ENCODE data around the gene CDIPT.
"Not testable (repeated sequence)": the region's sequence is repeated elsewhere in the genome, so short reads cannot be mapped to it uniquely, and the experiment has no call there.

The CDIPT gene

DNA sequence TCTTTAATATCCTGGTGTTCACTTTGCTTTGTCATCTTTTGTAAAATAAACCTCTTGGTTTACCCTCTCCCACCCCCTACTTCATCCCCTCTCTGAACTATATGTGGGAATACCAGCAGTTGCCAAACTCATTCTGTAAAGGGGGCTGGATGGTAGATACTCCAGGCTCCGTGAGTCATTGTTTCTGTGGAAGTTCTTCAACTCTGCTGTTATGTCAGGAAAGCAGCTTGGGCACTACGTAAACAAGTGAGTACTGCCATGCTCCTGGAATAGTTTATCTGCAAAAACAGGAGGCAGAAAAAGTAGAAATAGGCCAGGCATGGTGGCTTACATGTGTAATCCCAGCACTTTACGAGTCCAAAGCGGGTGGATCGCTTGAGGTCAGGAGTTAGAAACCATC, 25.2 kb downstream of the CDIPT start:
- H3K36me3 ChIP-seq (ENCODE audit: insufficient read depth) = no peaks in the 10 kb centered on the region
- no peaks in the 10 kb centered on the region for H4K20me1 ChIP-seq (ENCODE audit: insufficient read depth)
- no peaks in the 10 kb centered on the region for H3K4me1 ChIP-seq (ENCODE audit: low read depth, poor library complexity, severe bottlenecking)
- TF ChIP-seq, protein P1, sequence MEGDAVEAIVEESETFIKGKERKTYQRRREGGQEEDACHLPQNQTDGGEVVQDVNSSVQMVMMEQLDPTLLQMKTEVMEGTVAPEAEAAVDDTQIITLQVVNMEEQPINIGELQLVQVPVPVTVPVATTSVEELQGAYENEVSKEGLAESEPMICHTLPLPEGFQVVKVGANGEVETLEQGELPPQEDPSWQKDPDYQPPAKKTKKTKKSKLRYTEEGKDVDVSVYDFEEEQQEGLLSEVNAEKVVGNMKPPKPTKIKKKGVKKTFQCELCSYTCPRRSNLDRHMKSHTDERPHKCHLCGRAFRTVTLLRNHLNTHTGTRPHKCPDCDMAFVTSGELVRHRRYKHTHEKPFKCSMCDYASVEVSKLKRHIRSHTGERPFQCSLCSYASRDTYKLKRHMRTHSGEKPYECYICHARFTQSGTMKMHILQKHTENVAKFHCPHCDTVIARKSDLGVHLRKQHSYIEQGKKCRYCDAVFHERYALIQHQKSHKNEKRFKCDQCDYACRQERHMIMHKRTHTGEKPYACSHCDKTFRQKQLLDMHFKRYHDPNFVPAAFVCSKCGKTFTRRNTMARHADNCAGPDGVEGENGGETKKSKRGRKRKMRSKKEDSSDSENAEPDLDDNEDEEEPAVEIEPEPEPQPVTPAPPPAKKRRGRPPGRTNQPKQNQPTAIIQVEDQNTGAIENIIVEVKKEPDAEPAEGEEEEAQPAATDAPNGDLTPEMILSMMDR (conservative IDR thresholded peaks at IDR 0.05; ENCODE audit: low read depth, low read length) = no peak
- no peak overlapping the region for H2AFZ ChIP-seq (ENCODE audit: low read depth)
- no peak overlapping the region for H3K9ac ChIP-seq
- no peaks in the 10 kb centered on the region for H3K27me3 ChIP-seq (ENCODE audit: insufficient read depth, low read depth)
- no peak overlapping the region for H3K27ac ChIP-seq
- H3K4me2 ChIP-seq = no peak overlapping the region
- no peak overlapping the region for H3K4me3 ChIP-seq (IDR thresholded peaks at IDR 0.05; ENCODE audit: insufficient read depth, low read depth, low read length)
- H3K79me2 ChIP-seq (ENCODE audit: insufficient read depth, low read depth) = no peaks in the 10 kb centered on the region

DNA sequence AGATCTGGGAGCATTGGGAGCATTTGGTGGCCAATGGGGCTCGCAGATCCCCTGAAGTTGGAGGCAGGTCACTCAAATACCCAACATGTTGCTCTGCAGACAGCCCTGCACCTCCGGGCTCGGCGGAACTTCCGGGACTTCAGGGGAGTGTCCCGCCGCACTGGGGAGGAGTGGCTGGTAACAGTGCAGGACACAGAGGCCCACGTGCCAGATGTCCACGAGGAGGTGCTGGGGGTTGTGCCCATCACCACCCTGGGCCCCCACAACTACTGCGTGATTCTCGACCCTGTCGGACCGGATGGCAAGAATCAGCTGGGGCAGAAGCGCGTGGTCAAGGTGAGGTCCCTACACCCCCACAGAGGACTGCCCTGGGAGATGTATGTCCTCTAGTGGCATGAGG, 26.4 kb downstream of the CDIPT start:
- Histone ChIP-seq H3K79me2 (ENCODE audit: insufficient read depth, low read depth) (no peaks in the 10 kb centered on the region), H3K9ac (no peak overlapping the region), H3K4me1 (ENCODE audit: low read depth, poor library complexity, severe bottlenecking) (no peaks in the 10 kb centered on the region), H4K20me1 (ENCODE audit: insufficient read depth) (no peaks in the 10 kb centered on the region), H3K4me2 (no peak overlapping the region), H3K27me3 (ENCODE audit: insufficient read depth, low read depth) (no peaks in the 10 kb centered on the region), H2AFZ (ENCODE audit: low read depth) (no peak overlapping the region), H3K36me3 (ENCODE audit: insufficient read depth) (no peaks in the 10 kb centered on the region), H3K4me3 (IDR thresholded peaks at IDR 0.05; ENCODE audit: insufficient read depth, low read depth, low read length) (no peak overlapping the region), H3K27ac (no peak overlapping the region)
- TF ChIP-seq, protein P1 (conservative IDR thresholded peaks at IDR 0.05; ENCODE audit: low read depth, low read length) = no peak

DNA sequence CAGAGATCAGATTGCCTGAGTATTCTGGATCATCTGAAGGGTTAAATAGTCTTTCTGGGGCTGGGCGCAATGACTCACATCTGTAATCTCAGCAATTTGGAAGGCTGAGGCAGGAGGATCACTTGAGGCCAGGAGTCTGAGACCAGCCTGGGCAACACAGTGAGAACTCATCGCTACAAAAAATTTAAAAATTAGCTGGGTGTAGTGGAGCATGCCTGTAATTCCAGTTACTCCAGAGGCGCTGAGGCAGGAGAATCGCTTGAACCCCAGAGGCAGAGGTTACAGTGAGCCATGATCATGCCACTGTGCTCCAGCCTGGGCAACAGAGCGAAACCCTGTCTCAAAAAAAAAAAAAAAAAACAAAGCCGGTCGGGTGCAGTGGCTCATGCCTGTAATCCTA, 27.1 kb downstream of the CDIPT start:
- TF ChIP-seq, protein P1 (conservative IDR thresholded peaks at IDR 0.05; ENCODE audit: low read depth, low read length) = no peak
- H3K9ac ChIP-seq = no peak overlapping the region
- no peaks in the 10 kb centered on the region for H3K36me3 ChIP-seq (ENCODE audit: insufficient read depth)
- H3K27ac ChIP-seq = no peak overlapping the region
- H3K4me3 ChIP-seq (IDR thresholded peaks at IDR 0.05; ENCODE audit: insufficient read depth, low read depth, low read length) = no peak overlapping the region
- H3K79me2 ChIP-seq (ENCODE audit: insufficient read depth, low read depth) = no peaks in the 10 kb centered on the region
- no peaks in the 10 kb centered on the region for H4K20me1 ChIP-seq (ENCODE audit: insufficient read depth)
- no peaks in the 10 kb centered on the region for H3K27me3 ChIP-seq (ENCODE audit: insufficient read depth, low read depth)
- H3K4me1 ChIP-seq (ENCODE audit: low read depth, poor library complexity, severe bottlenecking) = no peaks in the 10 kb centered on the region
- no peak overlapping the region for H2AFZ ChIP-seq (ENCODE audit: low read depth)
- no peak overlapping the region for H3K4me2 ChIP-seq

GRCh38 chr16:29834079-29834478, 28.9 kb downstream of the CDIPT start:
- TF ChIP-seq, protein P1 (conservative IDR thresholded peaks at IDR 0.05; ENCODE audit: low read depth, low read length) = no peak
- Histone ChIP-seq H2AFZ (ENCODE audit: low read depth) (no peak overlapping the region), H3K27me3 (ENCODE audit: insufficient read depth, low read depth) (no peaks in the 10 kb centered on the region), H4K20me1 (ENCODE audit: insufficient read depth) (no peaks in the 10 kb centered on the region), H3K27ac (no peak overlapping the region), H3K9ac (no peak overlapping the region), H3K4me1 (ENCODE audit: low read depth, poor library complexity, severe bottlenecking) (no peaks in the 10 kb centered on the region), H3K4me3 (IDR thresholded peaks at IDR 0.05; ENCODE audit: insufficient read depth, low read depth, low read length) (no peak overlapping the region), H3K4me2 (no peak overlapping the region), H3K36me3 (ENCODE audit: insufficient read depth) (no peaks in the 10 kb centered on the region), H3K79me2 (ENCODE audit: insufficient read depth, low read depth) (no peaks in the 10 kb centered on the region)

DNA sequence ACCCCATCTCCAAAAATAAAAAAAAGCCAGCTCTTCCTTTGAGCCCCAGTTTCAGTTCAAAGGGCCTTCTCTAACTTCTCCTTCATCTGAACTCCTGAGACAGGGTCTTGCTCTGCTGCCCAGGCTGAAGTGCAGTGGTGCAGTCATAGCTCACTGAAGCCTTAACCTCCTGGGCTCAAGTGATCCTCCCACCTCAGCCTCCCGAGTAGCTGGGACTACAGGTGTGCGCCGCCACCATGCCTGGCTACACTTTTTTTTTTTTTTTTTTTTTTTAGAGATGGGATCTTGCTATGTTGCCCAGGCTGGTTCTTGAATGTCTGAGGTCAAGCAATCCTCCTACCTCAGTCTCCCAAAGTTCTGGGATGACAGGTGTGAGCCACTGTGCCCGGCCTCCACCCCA, 29.8 kb downstream of the CDIPT start:
- not testable (repeated sequence) for H3K36me3 ChIP-seq (ENCODE audit: insufficient read depth); H3K4me2 ChIP-seq; H3K4me3 ChIP-seq (IDR thresholded peaks at IDR 0.05; ENCODE audit: insufficient read depth, low read depth, low read length); H3K9ac ChIP-seq; H3K79me2 ChIP-seq (ENCODE audit: insufficient read depth, low read depth); H3K27me3 ChIP-seq (ENCODE audit: insufficient read depth, low read depth); H3K27ac ChIP-seq; H2AFZ ChIP-seq (ENCODE audit: low read depth); H4K20me1 ChIP-seq (ENCODE audit: insufficient read depth); H3K4me1 ChIP-seq (ENCODE audit: low read depth, poor library complexity, severe bottlenecking)
